GM19455 (cell line): ENCODE data around the gene HPGD.

Experiments
- ATAC-seq: cut with Tn5 transposase; IDR thresholded peaks from one replicate; pipeline ENCODE4 v1.9.1; 2021; ENCODE audit not compliant: unreplicated experiment

Gene HPGD

GRCh38 chr4:174479140-174479539 is 43.1 kb downstream of the HPGD start:
- no peak for ATAC-seq

GRCh38 chr4:174475528-174475927 is 46.8 kb downstream of the HPGD start:
- ATAC-seq = no peak

- ATAC-seq = no peak
Measured at GRCh38 chr4:174474457-174475075, 47.7 kb downstream of the HPGD start.

DNA sequence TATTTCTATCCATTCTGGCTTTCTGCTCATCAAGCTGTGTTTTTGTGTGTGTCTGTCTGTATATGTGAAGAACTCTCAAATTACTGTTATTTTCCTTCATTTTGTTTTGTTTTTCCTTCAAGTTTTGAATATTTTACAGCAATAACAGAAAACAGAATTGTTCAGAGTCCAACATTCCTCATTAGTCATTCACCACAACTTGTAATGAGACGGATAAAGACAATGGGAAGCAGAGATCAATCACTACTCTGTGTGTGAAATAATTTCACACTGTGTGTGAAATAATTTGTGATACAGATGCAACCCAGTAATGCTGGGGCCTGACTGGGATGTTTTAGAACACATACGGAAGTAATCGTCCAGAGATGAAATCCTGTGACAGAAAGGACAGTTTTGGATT is 55.2 kb downstream of the HPGD start:
- no peak for ATAC-seq

GRCh38 chr4:174464949-174465348 is 57.3 kb downstream of the HPGD start:
- ATAC-seq = no peak

- ATAC-seq = no peak
Measured at GRCh38 chr4:174461466-174462106, 60.7 kb downstream of the HPGD start.

- no peak for ATAC-seq
Measured at GRCh38 chr4:174460684-174461083, 61.6 kb downstream of the HPGD start.

DNA sequence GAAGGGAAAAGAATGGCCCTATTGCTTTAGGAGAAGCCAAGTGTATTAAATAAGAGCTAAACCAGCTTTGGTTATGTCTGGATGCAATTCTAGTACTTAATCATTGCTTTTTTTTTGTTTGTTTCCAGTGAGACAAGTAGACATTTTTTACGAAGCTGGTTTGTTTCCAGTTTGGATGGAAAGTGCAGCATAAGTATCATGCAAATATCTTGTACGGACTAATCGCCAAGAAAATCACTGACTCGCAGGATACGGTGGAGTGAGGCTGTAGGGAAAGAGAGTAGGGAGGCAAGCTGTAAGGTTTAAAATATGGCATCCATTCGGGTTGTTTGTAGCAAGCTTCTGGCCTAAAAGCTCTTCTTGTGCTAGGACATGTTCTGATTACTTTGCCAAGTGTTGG is 64.8 kb downstream of the HPGD start:
- no peak for ATAC-seq

DNA sequence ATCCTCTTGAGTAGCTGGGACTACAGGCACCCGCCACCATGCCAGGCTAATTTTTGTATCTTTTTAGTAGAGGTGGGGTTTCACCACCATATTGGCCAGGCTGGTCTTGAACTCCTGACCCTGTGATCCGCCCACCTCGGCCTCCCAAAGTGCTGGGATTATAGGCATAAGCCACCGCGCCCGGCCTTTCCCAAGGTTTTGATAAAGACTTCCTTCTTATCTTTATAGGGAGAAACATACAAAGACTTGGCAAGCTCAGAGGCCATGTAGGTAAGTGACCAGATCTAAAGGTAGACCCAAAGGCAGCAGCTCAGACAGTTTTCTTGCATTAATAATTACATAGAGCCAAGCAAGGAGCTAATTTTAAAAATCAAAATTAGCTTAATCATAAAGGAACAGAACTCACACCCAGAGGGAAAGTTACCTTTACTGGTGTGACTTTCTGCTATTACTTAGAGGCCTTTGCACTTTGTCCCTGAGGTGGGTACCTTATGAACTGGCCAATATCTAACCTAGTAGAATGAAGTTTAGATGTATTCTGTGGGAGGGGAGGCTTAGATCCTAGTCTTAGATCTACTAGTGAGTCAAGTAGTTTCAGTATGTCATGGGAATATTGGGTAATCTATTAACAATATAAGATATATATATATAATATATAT is 67.3 kb downstream of the HPGD start:
- no peak for ATAC-seq

- ATAC-seq = no peak
Measured at GRCh38 chr4:174451718-174452296, 70.5 kb downstream of the HPGD start.

- no peak for ATAC-seq
Measured at GRCh38 chr4:174450786-174451125, 71.5 kb downstream of the HPGD start.

DNA sequence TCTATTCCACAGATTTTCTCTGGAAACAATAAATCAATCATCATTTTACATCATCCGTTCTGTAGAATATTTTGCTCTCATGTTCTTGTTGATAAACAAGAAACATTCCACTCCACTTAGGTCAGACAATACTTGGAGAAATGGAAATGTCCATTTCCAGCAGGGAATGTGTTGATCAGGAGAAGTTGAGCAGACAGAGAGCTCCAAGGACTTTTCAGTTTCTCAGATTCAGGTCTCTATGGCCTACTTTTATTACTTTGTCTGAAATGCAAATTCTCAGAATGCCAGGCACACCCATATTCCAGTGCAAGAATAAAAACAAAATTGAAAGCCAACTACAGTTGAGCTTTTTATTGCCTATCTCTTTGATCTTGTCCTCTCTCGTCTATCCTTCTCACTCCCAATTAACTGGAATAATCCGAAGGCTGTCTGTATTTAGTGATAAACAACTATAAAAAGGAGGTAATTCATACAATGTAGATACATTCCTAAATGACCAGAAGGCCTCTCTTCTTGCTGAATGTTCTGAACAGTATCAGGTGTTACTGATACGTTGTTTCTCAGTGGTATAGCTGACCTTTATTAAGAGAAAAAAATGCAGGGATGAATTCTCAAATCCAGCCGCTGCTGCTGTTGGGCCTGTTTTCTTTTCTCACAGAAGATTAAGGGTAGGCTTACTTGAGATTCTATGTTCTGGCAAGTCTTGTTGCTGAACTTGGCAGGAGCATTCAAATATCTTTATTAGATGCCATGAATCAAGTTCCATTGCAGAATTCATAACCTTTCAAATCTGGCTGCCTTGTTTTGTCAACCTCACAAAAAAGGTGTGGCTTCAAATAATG is 72.1 kb downstream of the HPGD start:
- no peak for ATAC-seq

DNA sequence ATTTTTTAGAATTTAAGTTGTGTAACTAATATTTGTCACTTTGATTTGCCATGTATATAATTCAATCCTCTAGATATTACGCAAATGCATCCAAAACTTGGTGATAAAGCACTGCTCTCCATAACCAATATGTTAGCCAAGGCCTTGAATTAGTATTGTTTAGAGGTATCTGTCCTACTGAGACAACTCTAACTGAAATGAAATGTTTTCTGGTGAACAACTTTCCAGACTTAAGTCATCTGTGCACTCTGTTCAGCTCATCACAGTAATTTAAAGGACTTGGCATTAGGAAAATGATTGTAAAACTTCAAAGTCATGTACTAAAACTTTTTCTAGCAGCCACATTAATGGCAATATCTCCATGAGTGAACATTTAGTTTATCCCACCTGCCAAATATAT is 73.1 kb downstream of the HPGD start:
- no peak for ATAC-seq

GRCh38 chr4:174444390-174444789 is 77.9 kb downstream of the HPGD start:
- ATAC-seq = no peak
